GM21576 (cell line): ENCODE data around the gene MIF.
"Not testable (repeated sequence)": the region's sequence is repeated elsewhere in the genome, so short reads cannot be mapped to it uniquely, and the experiment has no call there.

Experiments
- ATAC-seq: cut with Tn5 transposase; IDR thresholded peaks from one replicate; pipeline ENCODE4 v1.9.1; 2021; ENCODE audit warnings: mild to moderate bottlenecking, moderate library complexity; ENCODE audit not compliant: unreplicated experiment

MIF gene

GRCh38 chr22:23938328-23939016 lies 44.3 kb downstream of the MIF start:
- ATAC-seq = no peak

GRCh38 chr22:23939017-23939357 lies 44.8 kb downstream of the MIF start:
- ATAC-seq = no peak

GRCh38 chr22:23940166-23940565 lies 46.0 kb downstream of the MIF start:
- not testable (repeated sequence) for ATAC-seq
